Left lung (tissue), 10 donors: Measurements from ENCODE around the gene SMIM22. TPM values are rescaled to one million over a fixed set of nuclear protein-coding genes. Genes with fewer than 3 reads are reported as not detected.
"Not testable (repeated sequence)": the region's sequence is repeated elsewhere in the genome, so short reads cannot be mapped to it uniquely, and the experiment has no call there.

ENCODE experiments used
- ATAC-seq: fragments of 200-7000 bp; cut with Tn5 transposase; one replicate; pipeline ENCODE4 v1.9.1; 2020; ENCODE audit warnings: moderate library complexity
- DNase-seq, 4 donors: peaks; one replicate each; pipeline ENCODE4 v3.0.0-alpha.2; 2013 to 2020
- H3K27ac ChIP-seq, 2 donors: fragments of 200-600 bp; sonication (generic) in 1 of 2; one replicate each; pipeline versions ENCODE4 v1.5.0 to v1.8.0; 2020 to 2021
- H3K27me3 ChIP-seq, 2 donors: fragments of 200-600 bp; sonication (generic) in 1 of 2; one replicate each; pipeline versions ENCODE4 v1.5.0 to v1.8.0; 2020 to 2021
- H3K36me3 ChIP-seq, 2 donors: fragments of 200-600 bp; sonication (generic) in 1 of 2; one replicate each; pipeline versions ENCODE4 v1.5.0 to v1.8.0; 2020 to 2021
- H3K4me1 ChIP-seq, 2 donors: fragments of 200-600 bp; one replicate each; pipeline ENCODE4 v1.8.0; 2021
- H3K4me3 ChIP-seq, 2 donors: fragments of 200-600 bp; sonication (generic) in 1 of 2; one replicate each; pipeline versions ENCODE4 v1.5.0 to v1.8.0; 2020 to 2021; ENCODE audit warnings: mild to moderate bottlenecking in 1 of 2
- H3K9me3 ChIP-seq, 2 donors: fragments of 200-600 bp; sonication (generic) in 1 of 2; one replicate each; pipeline versions ENCODE4 v1.5.0 to v1.8.0; 2020 to 2021
- CTCF ChIP-seq, 2 donors: fragments of 200-600 bp; sonication (generic) in 1 of 2; IDR thresholded peaks; one replicate each; pipeline versions ENCODE4 v1.5.0 to v1.8.0; 2021; ENCODE audit warnings: antibody characterized with exemption in 2 of 2
- intact Hi-C, 2 donors: fragments of 100-400 bp; cut with DNase I; formaldehyde crosslinking; loops; one replicate each; pipeline versions ENCODE4 v1.11.2 to v1.14.2; 2022
- polyA plus RNA-seq, 6 donors: library from polyadenylated mRNA; unstranded; fragments of 120-200 nt; gene quantifications; one replicate each; pipeline ENCODE4 v1.2.1, GENCODE V29; 2013; ENCODE audit not compliant: insufficient read length in 6 of 6
- total RNA-seq, 2 donors: library from RNA; stranded (reverse); fragmentation: NEBNext Ultra II Directional; extraction: Animal tissue kit (Norgen Biotek cat#: 25700); gene quantifications; one replicate each; pipeline ENCODE4 v1.2.1, GENCODE V29; 2021
- donor health status: DM: no; HTN: yes; CAD: no.
- donor health status: DM: no; HTN: no; CAD: no.

The SMIM22 gene
- total and polyA plus RNA-seq, 8 donors, result 3.4 to 40.5 (median 4.5) TPM

DNA sequence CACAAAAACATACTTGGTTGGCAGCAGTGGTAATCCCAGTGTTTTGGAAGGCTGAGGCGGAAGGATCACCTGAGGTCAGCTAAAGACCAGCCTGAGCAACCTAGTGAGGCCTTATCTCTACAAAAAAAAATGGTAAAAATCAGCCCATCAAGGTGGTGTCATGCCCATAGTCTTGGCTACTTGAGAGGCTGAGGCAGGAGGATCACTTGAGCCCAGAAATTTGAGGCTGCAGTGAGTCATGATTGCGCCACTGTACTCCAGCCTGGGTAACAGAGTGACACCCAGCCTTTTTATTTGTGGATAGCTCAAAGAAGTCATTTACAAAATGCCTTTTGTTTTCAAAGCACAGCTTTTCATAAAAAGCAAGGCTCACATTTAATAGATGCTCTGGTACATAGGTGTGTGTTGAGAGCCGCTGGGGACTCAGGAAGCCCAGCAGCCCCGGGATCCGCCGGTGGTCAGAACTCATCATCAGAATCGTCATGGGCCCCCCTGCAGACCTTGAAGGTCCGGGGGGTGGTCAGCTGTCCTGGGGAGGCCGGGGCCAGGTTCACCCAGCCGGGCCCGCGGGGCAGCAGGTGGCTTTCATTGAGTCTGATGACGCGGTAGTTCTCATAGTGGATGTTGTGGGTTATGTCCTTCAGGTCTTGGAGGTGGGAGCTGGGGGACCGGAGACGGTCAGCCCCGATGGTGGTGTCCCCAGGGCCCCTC, 17.7 kb upstream of the SMIM22 start:
- no peak overlapping the region for H3K4me3 ChIP-seq
- DNase-seq, result no peak
- ATAC-seq, result no peak
- no peaks in the 10 kb centered on the region for H3K9me3 ChIP-seq
- H3K4me1 ChIP-seq, result peaks cover 0 to 6% of the 10 kb centered on the region in 2 donors
- no peaks in the 10 kb centered on the region for H3K36me3 ChIP-seq
- intact Hi-C loops, result no loop called here
- H3K27ac ChIP-seq, result no peak overlapping the region
- no peaks in the 10 kb centered on the region for H3K27me3 ChIP-seq
- no peak for TF ChIP-seq CTCF (IDR thresholded peaks at IDR 0.05)

DNA sequence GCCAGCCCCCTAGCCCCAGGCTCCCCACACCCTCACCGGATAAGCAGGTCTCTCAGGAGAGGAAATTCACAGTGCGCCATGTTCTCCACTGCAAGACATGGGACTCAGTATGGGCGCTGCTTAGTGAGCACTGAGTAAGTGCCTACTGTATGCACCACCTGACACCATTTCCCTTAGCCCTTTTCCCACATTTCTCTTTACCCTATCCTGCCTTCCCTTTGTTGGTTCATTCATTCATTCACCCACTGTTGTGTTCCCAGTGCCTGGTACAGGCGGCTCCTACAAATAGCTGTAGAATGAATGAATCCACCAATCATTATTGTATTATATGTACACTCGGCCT, 17.1 kb upstream of the SMIM22 start:
- Histone ChIP-seq H3K4me3 (no peak overlapping the region), H3K36me3 (no peaks in the 10 kb centered on the region), H3K9me3 (no peaks in the 10 kb centered on the region), H3K27me3 (no peaks in the 10 kb centered on the region), H3K4me1 (peaks cover 0 to 6% of the 10 kb centered on the region in 2 donors), H3K27ac (no peak overlapping the region)
- no peak for ATAC-seq
- intact Hi-C loops, result no loop called here
- DNase-seq, result no peak
- TF ChIP-seq CTCF (IDR thresholded peaks at IDR 0.05), result no peak

GRCh38 chr16:4780235-4780634, 14.9 kb upstream of the SMIM22 start:
- intact Hi-C loops, result no loop called here
- Histone ChIP-seq H3K27me3 (no peaks in the 10 kb centered on the region), H3K4me1 (peaks cover 0 to 2% of the 10 kb centered on the region in 2 donors), H3K9me3 (no peaks in the 10 kb centered on the region), H3K27ac (no peak overlapping the region), H3K36me3 (no peaks in the 10 kb centered on the region), H3K4me3 (no peak overlapping the region)
- no peak for ATAC-seq
- TF ChIP-seq CTCF (IDR thresholded peaks at IDR 0.05), result no peak
- no peak for DNase-seq

GRCh38 chr16:4783251-4783950, 11.8 kb upstream of the SMIM22 start:
- no peak for TF ChIP-seq CTCF (IDR thresholded peaks at IDR 0.05)
- no peak overlapping the region for H3K4me3 ChIP-seq
- DNase-seq (no peak), ATAC-seq (no peak)
- H3K27me3 ChIP-seq, result no peaks in the 10 kb centered on the region
- intact Hi-C loops, result no loop called here
- H3K4me1 ChIP-seq, result no peaks in the 10 kb centered on the region
- H3K9me3 ChIP-seq, result no peaks in the 10 kb centered on the region
- no peak overlapping the region for H3K27ac ChIP-seq
- H3K36me3 ChIP-seq, result no peaks in the 10 kb centered on the region

- TF ChIP-seq CTCF (IDR thresholded peaks at IDR 0.05), result no peak
- H3K27me3 ChIP-seq, result no peaks in the 10 kb centered on the region
- H3K4me3 ChIP-seq, result no peak overlapping the region
- DNase-seq (peak in 1 of 4 donors; percentile 54), ATAC-seq (no peak)
- H3K27ac ChIP-seq, result no peak overlapping the region
- intact Hi-C loops, result no loop called here
- no peaks in the 10 kb centered on the region for H3K4me1 ChIP-seq
- no peaks in the 10 kb centered on the region for H3K9me3 ChIP-seq
- H3K36me3 ChIP-seq, result no peaks in the 10 kb centered on the region
These were observed 11.2 kb upstream of the SMIM22 start for GRCh38 chr16:4783951-4784336.

- intact Hi-C loops, ATAC-seq: not testable (repeated sequence)
These were observed 10.7 kb upstream of the SMIM22 start for GRCh38 chr16:4784444-4784987.

More at GRCh38 chr16:4784444-4784987, 10.7 kb upstream of the SMIM22 start:
- not testable (repeated sequence) for H3K9me3 ChIP-seq, H3K36me3 ChIP-seq, H3K27ac ChIP-seq, H3K4me1 ChIP-seq, H3K27me3 ChIP-seq, H3K4me3 ChIP-seq
- DNase-seq, result peak in 1 of 4 donors; percentile 37
